ENCODE data around the gene NLGN3. TPM values are rescaled to one million over a fixed set of nuclear protein-coding genes. Genes with fewer than 3 reads are reported as not detected.
A peak's percentile ranks its signal among the peaks of the same experiment; 100 is the strongest.

Gene NLGN3
- total RNA-seq, 5 donors from 2014 or later (not counting 1 experiment from before 2014, with no cell fraction given) = 2.9 to 3.7 (median 3.2) TPM

DNA sequence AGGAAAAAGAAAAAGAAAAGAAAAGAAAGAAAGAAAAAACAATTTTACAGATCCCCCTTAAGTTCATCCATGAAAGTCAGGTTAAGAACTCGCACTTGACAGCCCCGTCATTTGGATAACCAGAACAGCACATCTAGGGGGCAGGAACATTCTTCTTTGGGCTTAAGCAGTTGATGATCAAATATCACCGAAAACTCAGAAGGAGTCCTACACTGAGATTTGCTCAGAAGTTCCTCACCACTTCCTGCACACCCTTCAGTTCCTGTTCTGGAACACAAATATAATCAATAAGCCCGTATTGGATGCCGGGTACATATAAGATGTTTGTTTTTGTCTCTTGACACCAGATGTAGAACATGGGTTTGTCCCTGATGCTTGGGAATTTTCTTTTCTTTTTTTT, 14.7 kb downstream of the NLGN3 start:
- Histone ChIP-seq H3K4me1 (ENCODE audit: control insufficient read depth in 1 of 2, extremely low read depth in 1 of 2, insufficient read depth in 2 of 2, low read length in 2 of 2) (peaks cover 0 to 6% of the 10 kb centered on the region in 2 experiments), H3K27me3 (replicated peaks in 1 of 2; ENCODE audit: control insufficient read depth in 2 of 2, extremely low read depth in 1 of 2, insufficient read depth in 2 of 2, low read length in 1 of 2) (no peaks in the 10 kb centered on the region), H3K9me3 (no peaks in the 10 kb centered on the region), H3K27ac (ENCODE audit: low read length) (no peak overlapping the region), H3K36me3 (ENCODE audit: control insufficient read depth in 2 of 2, extremely low read depth in 1 of 2, insufficient read depth in 1 of 2, low read length in 1 of 2) (peaks cover 0 to 4% of the 10 kb centered on the region in 2 donors), H3K4me3 (ENCODE audit: control insufficient read depth in 1 of 2, extremely low read depth in 1 of 2, low read length in 1 of 2) (no peak overlapping the region)
- Mint-ChIP-seq H3K9me3 (no peaks in the 10 kb centered on the region), H3K27me3 (peaks cover 0 to 20% of the 10 kb centered on the region in 2 donors), H3K36me3 (peaks cover 3% of the 10 kb centered on the region), H3K4me3 (peak overlapping the region in 1 of 3 donors; percentile 10), H3K27ac (peak overlapping the region; percentile 7 to 49), H3K4me1 (peaks cover 8 to 19% (median 14%) of the 10 kb centered on the region in 3 donors)
- ChIA-PET POLR2A (interaction anchor here in 1 of 2 donors (0.8 kb wide), 1 partner anchor 48 kb away, joined by 3 read pairs; the partner anchor contains the start of gene IL2RG), CTCF (interaction anchor here in 1 of 2 donors (0.6 kb wide), 2 partner anchors 10 to 53 kb away, joined by 3 read pairs; partner anchors contain the start of gene CXorf65)
- no CpG with 5 or more reads among the region's 5 CpGs for WGBS (ENCODE audit: insufficient coverage)
- DNase-seq = peak in 4 of 35 experiments; percentile 4 to 39 (median 19)
- ATAC-seq (replicated peaks in 1 of 4) = peak; percentile 57 to 91 (median 72)

DNA sequence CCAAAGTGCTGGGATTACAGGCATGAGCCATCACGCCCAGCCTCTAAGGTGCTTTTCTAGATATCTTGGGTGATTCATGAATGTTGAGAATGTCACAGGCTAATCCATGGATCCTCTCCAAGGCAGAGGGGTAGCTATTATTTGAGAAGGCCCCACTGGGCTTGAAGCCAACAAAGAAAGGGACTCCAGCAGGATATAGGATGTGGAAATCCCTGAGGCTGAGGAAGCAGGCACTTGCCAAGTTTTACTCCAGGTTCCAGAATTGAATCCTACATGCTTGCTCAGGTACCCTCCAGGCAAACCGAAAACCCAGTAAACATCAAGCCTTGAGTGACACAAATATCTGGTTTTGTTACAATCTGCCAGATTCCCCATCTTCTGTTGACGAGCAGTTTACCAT, 15.8 kb downstream of the NLGN3 start:
- Histone ChIP-seq H3K27me3 (replicated peaks in 1 of 2; ENCODE audit: control insufficient read depth in 2 of 2, extremely low read depth in 1 of 2, insufficient read depth in 2 of 2, low read length in 1 of 2) (no peaks in the 10 kb centered on the region), H3K9me3 (no peaks in the 10 kb centered on the region), H3K36me3 (ENCODE audit: control insufficient read depth in 2 of 2, extremely low read depth in 1 of 2, insufficient read depth in 1 of 2, low read length in 1 of 2) (peaks cover 0 to 4% of the 10 kb centered on the region in 2 donors), H3K4me1 (ENCODE audit: control insufficient read depth in 1 of 2, extremely low read depth in 1 of 2, insufficient read depth in 2 of 2, low read length in 2 of 2) (peaks cover 0 to 6% of the 10 kb centered on the region in 2 experiments), H3K27ac (ENCODE audit: low read length) (no peak overlapping the region), H3K4me3 (ENCODE audit: control insufficient read depth in 1 of 2, extremely low read depth in 1 of 2, low read length in 1 of 2) (no peak overlapping the region)
- Mint-ChIP-seq H3K4me3 (no peak overlapping the region), H3K9me3 (no peaks in the 10 kb centered on the region), H3K27ac (no peak overlapping the region), H3K27me3 (peaks cover 0 to 20% of the 10 kb centered on the region in 2 donors), H3K36me3 (peaks cover 3% of the 10 kb centered on the region), H3K4me1 (peaks cover 8 to 19% (median 14%) of the 10 kb centered on the region in 3 donors)
- POLR2A ChIA-PET = no interaction called here
- DNase-seq (no peak), ATAC-seq (replicated peaks in 1 of 4) (no peak)
- CTCF ChIA-PET = interaction anchor here (0.5 to 0.7 kb wide), 2 partner anchors 43 to 118 kb away, joined by 4 to 5 read pairs; no protein-coding TSS in a partner anchor
- 100% methylated on average over 1 of the region's 3 CpGs for WGBS (ENCODE audit: insufficient coverage)

DNA sequence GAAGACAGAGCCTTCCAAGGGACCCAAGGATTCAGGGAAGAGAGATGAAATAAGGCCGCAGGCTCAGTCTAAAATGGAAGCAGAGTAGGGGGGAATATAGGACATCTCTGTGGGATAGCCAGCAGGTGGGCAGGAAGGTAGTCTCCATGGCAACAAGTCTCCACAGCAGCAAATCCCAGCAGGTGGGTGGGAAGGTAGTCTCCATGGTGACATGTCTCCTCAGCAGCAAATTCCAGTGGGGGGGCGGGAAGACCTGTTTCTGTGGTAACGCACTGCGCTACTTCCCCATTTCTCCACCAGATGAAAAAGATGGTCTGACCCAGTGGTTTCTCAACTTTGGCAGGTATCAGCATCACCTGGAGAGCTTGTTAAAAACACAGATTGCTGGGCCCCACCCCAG, 18.3 kb downstream of the NLGN3 start:
- ChIA-PET POLR2A (no interaction called here), CTCF (no interaction called here)
- WGBS (ENCODE audit: insufficient coverage) = no CpG with 5 or more reads among the region's 4 CpGs
- ATAC-seq (replicated peaks in 1 of 4) (no peak), DNase-seq (no peak)
- H3K4me1 Mint-ChIP-seq = peaks cover 8 to 14% (median 13%) of the 10 kb centered on the region in 3 donors
- H3K36me3 Mint-ChIP-seq = peaks cover 3% of the 10 kb centered on the region
- Histone ChIP-seq H3K27ac (ENCODE audit: low read length) (no peak overlapping the region), H3K27me3 (replicated peaks in 1 of 2; ENCODE audit: control insufficient read depth in 2 of 2, extremely low read depth in 1 of 2, insufficient read depth in 2 of 2, low read length in 1 of 2) (no peaks in the 10 kb centered on the region), H3K9me3 (no peaks in the 10 kb centered on the region), H3K4me3 (ENCODE audit: control insufficient read depth in 1 of 2, extremely low read depth in 1 of 2, low read length in 1 of 2) (no peak overlapping the region), H3K4me1 (ENCODE audit: control insufficient read depth in 1 of 2, extremely low read depth in 1 of 2, insufficient read depth in 2 of 2, low read length in 2 of 2) (peaks cover 0 to 6% of the 10 kb centered on the region in 2 experiments), H3K36me3 (ENCODE audit: control insufficient read depth in 2 of 2, extremely low read depth in 1 of 2, insufficient read depth in 1 of 2, low read length in 1 of 2) (peaks cover 0 to 12% of the 10 kb centered on the region in 2 donors)
- H3K4me3 Mint-ChIP-seq = no peak overlapping the region
- H3K9me3 Mint-ChIP-seq = no peaks in the 10 kb centered on the region
- H3K27me3 Mint-ChIP-seq = peaks cover 0 to 14% of the 10 kb centered on the region in 2 donors
- H3K27ac Mint-ChIP-seq = no peak overlapping the region

DNA sequence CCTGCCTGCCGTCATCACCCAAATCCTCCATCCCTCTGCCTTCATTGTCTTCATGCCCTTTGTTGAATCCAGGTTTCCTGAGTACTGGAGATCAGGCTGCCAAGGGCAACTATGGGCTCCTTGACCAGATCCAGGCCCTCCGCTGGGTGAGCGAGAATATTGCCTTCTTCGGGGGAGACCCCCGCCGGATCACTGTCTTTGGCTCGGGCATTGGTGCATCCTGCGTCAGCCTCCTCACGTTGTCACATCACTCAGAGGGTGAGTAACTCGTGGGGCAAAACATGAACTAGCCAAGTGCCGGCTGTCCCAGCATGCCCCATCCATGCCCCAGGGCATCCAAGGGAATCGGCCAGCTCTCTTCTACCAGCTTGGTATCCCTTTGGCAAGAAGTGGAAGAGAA, 19.4 kb downstream of the NLGN3 start:
- Histone ChIP-seq H3K9me3 (no peaks in the 10 kb centered on the region), H3K36me3 (ENCODE audit: control insufficient read depth in 2 of 2, extremely low read depth in 1 of 2, insufficient read depth in 1 of 2, low read length in 1 of 2) (peaks cover 0 to 12% of the 10 kb centered on the region in 2 donors), H3K27ac (ENCODE audit: low read length) (no peak overlapping the region), H3K27me3 (replicated peaks in 1 of 2; ENCODE audit: control insufficient read depth in 2 of 2, extremely low read depth in 1 of 2, insufficient read depth in 2 of 2, low read length in 1 of 2) (no peaks in the 10 kb centered on the region), H3K4me3 (ENCODE audit: control insufficient read depth in 1 of 2, extremely low read depth in 1 of 2, low read length in 1 of 2) (no peak overlapping the region), H3K4me1 (ENCODE audit: control insufficient read depth in 1 of 2, extremely low read depth in 1 of 2, insufficient read depth in 2 of 2, low read length in 2 of 2) (peaks cover 0 to 6% of the 10 kb centered on the region in 2 experiments)
- peak overlapping the region in 1 of 2 donors; percentile 23 for H3K27ac Mint-ChIP-seq
- H3K36me3 Mint-ChIP-seq = peaks cover 3% of the 10 kb centered on the region
- H3K9me3 Mint-ChIP-seq = no peaks in the 10 kb centered on the region
- ATAC-seq (replicated peaks in 1 of 4) (no peak), DNase-seq (no peak)
- ChIA-PET POLR2A (no interaction called here), CTCF (no interaction called here)
- WGBS (ENCODE audit: insufficient coverage) = 100% methylated on average over 1 of the region's 12 CpGs
- H3K27me3 Mint-ChIP-seq = peaks cover 0 to 14% of the 10 kb centered on the region in 2 donors
- peaks cover 4 to 6% (median 5%) of the 10 kb centered on the region in 3 donors for H3K4me1 Mint-ChIP-seq
- no peak overlapping the region for H3K4me3 Mint-ChIP-seq

DNA sequence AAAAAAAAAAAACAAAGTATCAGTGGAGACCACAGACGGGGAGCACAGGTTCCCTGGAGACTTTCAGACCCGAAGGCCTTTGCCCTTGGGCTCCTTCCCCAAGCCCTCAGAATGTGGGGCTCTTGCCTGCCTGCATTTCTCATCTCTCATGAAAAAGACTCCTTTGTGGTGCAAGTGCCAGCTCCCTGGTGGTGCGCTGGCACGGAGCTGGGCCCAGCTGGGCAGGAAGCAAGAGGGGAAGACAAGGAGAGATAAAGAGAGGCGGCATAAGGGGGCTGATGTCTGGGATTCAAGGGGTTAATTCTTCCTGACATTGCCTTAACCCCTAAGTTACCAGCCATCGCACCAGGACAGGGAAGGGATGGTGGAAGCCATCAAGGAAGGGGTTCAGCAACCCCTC, 21.8 kb downstream of the NLGN3 start:
- H3K36me3 Mint-ChIP-seq = peaks cover 3% of the 10 kb centered on the region
- no peak overlapping the region for H3K4me3 Mint-ChIP-seq
- DNase-seq (no peak), ATAC-seq (replicated peaks in 1 of 4) (no peak)
- H3K27ac Mint-ChIP-seq = no peak overlapping the region
- Histone ChIP-seq H3K4me1 (ENCODE audit: control insufficient read depth in 1 of 2, extremely low read depth in 1 of 2, insufficient read depth in 2 of 2, low read length in 2 of 2) (no peaks in the 10 kb centered on the region), H3K4me3 (ENCODE audit: control insufficient read depth in 1 of 2, extremely low read depth in 1 of 2, low read length in 1 of 2) (no peak overlapping the region), H3K9me3 (no peaks in the 10 kb centered on the region), H3K27me3 (replicated peaks in 1 of 2; ENCODE audit: control insufficient read depth in 2 of 2, extremely low read depth in 1 of 2, insufficient read depth in 2 of 2, low read length in 1 of 2) (no peaks in the 10 kb centered on the region), H3K27ac (ENCODE audit: low read length) (no peak overlapping the region), H3K36me3 (ENCODE audit: control insufficient read depth in 2 of 2, extremely low read depth in 1 of 2, insufficient read depth in 1 of 2, low read length in 1 of 2) (peaks cover 0 to 12% of the 10 kb centered on the region in 2 donors)
- H3K4me1 Mint-ChIP-seq = peaks cover 1 to 8% (median 2%) of the 10 kb centered on the region in 3 donors
- CTCF ChIA-PET = interaction anchor here in 1 of 2 donors (0.7 kb wide), 1 partner anchor 1429 kb away, joined by 4 read pairs; no protein-coding TSS in a partner anchor
- H3K9me3 Mint-ChIP-seq = no peaks in the 10 kb centered on the region
- WGBS (ENCODE audit: insufficient coverage) = 82% methylated on average over 2 of the region's 6 CpGs
- POLR2A ChIA-PET = no interaction called here
- peaks cover 0 to 14% of the 10 kb centered on the region in 2 donors for H3K27me3 Mint-ChIP-seq

DNA sequence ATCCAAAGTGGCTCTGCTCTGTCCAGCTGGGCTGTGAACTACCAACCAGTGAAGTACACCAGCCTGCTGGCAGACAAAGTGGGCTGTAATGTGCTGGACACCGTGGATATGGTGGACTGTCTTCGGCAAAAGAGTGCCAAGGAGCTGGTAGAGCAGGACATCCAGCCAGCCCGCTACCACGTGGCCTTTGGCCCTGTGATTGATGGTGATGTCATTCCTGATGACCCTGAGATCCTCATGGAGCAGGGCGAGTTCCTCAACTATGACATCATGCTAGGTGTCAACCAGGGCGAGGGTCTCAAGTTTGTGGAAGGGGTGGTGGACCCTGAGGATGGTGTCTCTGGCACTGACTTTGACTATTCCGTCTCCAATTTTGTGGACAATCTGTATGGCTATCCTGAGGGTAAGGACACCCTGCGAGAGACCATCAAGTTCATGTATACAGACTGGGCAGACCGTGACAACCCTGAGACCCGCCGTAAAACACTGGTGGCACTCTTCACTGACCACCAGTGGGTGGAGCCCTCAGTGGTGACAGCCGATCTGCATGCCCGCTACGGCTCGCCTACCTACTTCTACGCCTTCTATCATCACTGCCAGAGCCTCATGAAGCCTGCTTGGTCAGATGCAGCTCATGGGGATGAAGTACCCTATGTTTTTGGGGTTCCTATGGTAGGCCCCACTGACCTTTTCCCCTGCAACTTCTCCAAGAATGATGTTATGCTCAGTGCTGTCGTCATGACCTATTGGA, 22.6 kb downstream of the NLGN3 start:
- no peaks in the 10 kb centered on the region for H3K27me3 ChIP-seq (replicated peaks in 1 of 2; ENCODE audit: control insufficient read depth in 2 of 2, extremely low read depth in 1 of 2, insufficient read depth in 2 of 2, low read length in 1 of 2)
- WGBS (ENCODE audit: insufficient coverage) = 97% methylated on average over 5 of the region's 17 CpGs
- DNase-seq (no peak), ATAC-seq (replicated peaks in 1 of 4) (no peak)
- no peaks in the 10 kb centered on the region for H3K36me3 Mint-ChIP-seq
- H3K4me1 Mint-ChIP-seq = peaks cover 4 to 11% (median 6%) of the 10 kb centered on the region in 3 donors
- ChIA-PET CTCF (no interaction called here), POLR2A (interaction anchor here in 1 of 2 donors (0.5 kb wide), 1 partner anchor 33 kb away, joined by 4 read pairs; no protein-coding TSS in a partner anchor)
- H3K4me3 ChIP-seq (ENCODE audit: control insufficient read depth in 1 of 2, extremely low read depth in 1 of 2, low read length in 1 of 2) = no peak overlapping the region
- H3K4me1 ChIP-seq (ENCODE audit: control insufficient read depth in 1 of 2, extremely low read depth in 1 of 2, insufficient read depth in 2 of 2, low read length in 2 of 2) = no peaks in the 10 kb centered on the region
- peaks cover 0 to 14% of the 10 kb centered on the region in 2 donors for H3K27me3 Mint-ChIP-seq
- no peaks in the 10 kb centered on the region for H3K9me3 Mint-ChIP-seq
- no peak overlapping the region for H3K4me3 Mint-ChIP-seq
- no peak overlapping the region for H3K27ac ChIP-seq (ENCODE audit: low read length)
- H3K27ac Mint-ChIP-seq = no peak overlapping the region
- H3K36me3 ChIP-seq (ENCODE audit: control insufficient read depth in 2 of 2, extremely low read depth in 1 of 2, insufficient read depth in 1 of 2, low read length in 1 of 2) = peaks cover 0 to 12% of the 10 kb centered on the region in 2 donors
- H3K9me3 ChIP-seq = no peaks in the 10 kb centered on the region
